Mammary epithelial cell (primary cell): Measurements from ENCODE around the gene MREG.

Source experiments
- EZH2 ChIP-seq: IDR thresholded peaks from 2 replicates; pipeline ENCODE4 v1.6.1; 2012; ENCODE audit warnings: low read length, inconsistent platforms, borderline replicate concordance
- TF ChIP-seq, protein P1 (sequence below), 2 donors: IDR thresholded peaks in 1 of 2; conservative IDR thresholded peaks in 1 of 2; 2 replicates each; pipeline ENCODE4 v1.5.1; 2011 to 2012; ENCODE audit warnings: inconsistent platforms in 2 of 2, low read length in 2 of 2, mild to moderate bottlenecking in 2 of 2, control low read depth in 1 of 2, low read depth in 1 of 2; ENCODE audit not compliant: insufficient read depth in 1 of 2; ENCODE audit errors: extremely low read depth in 1 of 2

DNA sequence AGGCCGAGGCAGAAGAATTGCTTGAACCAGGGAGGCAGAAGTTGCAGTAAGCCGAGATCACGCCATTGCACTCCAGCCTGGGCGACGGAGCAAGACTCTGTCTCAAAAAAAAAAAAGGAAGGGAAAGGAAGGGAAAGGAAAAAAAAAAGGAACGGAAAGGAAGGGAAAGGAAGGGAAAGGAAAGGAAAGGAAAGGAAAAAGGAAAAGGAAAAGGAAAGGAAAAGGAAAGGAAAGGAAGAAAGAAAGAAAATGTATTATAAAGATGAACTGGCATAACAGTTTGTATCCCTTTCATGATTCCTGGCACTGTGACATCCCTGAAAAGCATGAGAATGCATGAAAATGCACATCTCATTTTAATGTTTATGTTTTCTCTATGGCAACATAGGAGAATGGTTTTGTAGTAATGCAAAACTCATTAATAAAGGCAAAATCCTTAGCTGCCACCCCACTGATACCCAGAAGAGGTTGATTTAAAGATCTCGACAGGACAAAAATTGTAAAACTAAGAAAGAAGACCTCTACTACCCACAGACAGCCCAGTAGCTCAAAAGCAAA lies 11.5 kb upstream of the MREG start:
- TF ChIP-seq EZH2, result no peak
- TF ChIP-seq, protein P1, sequence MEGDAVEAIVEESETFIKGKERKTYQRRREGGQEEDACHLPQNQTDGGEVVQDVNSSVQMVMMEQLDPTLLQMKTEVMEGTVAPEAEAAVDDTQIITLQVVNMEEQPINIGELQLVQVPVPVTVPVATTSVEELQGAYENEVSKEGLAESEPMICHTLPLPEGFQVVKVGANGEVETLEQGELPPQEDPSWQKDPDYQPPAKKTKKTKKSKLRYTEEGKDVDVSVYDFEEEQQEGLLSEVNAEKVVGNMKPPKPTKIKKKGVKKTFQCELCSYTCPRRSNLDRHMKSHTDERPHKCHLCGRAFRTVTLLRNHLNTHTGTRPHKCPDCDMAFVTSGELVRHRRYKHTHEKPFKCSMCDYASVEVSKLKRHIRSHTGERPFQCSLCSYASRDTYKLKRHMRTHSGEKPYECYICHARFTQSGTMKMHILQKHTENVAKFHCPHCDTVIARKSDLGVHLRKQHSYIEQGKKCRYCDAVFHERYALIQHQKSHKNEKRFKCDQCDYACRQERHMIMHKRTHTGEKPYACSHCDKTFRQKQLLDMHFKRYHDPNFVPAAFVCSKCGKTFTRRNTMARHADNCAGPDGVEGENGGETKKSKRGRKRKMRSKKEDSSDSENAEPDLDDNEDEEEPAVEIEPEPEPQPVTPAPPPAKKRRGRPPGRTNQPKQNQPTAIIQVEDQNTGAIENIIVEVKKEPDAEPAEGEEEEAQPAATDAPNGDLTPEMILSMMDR (conservative IDR thresholded peaks at IDR 0.05 in 1 of 2, IDR thresholded peaks at IDR 0.05 in 1 of 2; ENCODE audit: extremely low read depth in 1 of 2, insufficient read depth in 1 of 2, low read depth in 1 of 2, low read length in 2 of 2), result no peak
